HG03196 (cell line): ENCODE data around the gene RPL19.
"Not testable (repeated sequence)": the region's sequence is repeated elsewhere in the genome, so short reads cannot be mapped to it uniquely, and the experiment has no call there.

Source experiments
- ATAC-seq: cut with Tn5 transposase; IDR thresholded peaks from one replicate; pipeline ENCODE4 v1.9.1; 2021; ENCODE audit not compliant: unreplicated experiment

RPL19 gene

DNA sequence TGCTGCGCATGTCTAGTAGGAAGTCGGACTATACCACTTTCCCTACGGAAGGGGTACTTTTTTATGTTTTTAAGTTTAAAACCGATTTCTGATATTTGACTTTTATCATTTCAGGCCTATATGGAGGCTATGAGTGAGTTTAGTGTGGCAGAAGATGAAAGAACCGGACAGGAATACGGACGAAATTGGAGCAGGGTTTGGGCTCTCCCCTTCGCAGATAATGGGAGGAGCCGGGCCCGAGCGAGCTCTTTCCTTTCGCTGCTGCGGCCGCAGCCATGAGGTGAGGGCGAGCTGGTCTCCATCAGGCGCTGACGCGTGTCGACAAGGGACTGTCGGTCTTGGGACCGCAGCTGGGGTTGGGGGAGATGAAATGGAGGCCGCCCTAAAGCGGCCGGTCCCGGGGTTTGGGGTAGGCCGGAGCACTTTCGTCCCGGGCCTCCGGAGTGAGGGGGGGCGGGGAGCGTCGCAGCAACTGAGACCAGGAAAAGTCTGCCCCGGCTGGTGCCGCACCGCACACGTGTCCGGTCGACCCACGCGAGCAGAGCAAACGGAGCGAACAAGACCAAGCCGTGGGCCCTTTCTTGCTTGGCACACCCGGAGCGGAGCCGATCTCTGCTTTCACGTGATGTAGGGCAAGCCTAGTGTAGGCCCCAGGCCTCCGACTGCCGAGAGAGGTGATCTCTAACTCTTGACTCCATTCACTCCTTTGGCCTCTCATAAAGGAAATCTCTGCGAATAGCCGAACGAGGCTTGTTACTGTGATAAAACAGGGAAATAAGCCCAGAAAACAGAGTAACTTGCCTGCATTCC lies at the start of gene RPL19:
Gene RPL19 (plus strand): TSS at position 214 of the 810 bp plus-strand sequence. CDS start 62 bp downstream, at position 276.
- peak; percentile 62 for ATAC-seq

DNA sequence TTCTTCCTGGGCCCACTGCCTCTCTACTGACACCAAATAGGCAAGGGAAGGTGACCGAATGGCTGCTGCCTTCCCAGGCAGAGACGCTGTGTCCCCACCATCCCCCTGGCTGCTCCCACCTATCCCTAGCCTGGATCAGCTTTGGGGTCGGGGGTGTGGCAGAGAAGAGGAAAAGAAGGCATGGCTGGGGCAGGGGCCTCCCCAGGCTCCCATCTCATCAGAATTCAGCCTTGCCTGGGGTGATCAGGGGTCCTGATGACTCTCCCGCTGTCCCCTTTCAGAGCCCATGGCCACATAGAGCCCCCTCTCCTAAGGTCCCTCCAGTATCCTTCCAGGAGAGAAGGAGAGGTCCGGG lies 49.3 kb upstream of the RPL19 start:
- no peak for ATAC-seq

DNA sequence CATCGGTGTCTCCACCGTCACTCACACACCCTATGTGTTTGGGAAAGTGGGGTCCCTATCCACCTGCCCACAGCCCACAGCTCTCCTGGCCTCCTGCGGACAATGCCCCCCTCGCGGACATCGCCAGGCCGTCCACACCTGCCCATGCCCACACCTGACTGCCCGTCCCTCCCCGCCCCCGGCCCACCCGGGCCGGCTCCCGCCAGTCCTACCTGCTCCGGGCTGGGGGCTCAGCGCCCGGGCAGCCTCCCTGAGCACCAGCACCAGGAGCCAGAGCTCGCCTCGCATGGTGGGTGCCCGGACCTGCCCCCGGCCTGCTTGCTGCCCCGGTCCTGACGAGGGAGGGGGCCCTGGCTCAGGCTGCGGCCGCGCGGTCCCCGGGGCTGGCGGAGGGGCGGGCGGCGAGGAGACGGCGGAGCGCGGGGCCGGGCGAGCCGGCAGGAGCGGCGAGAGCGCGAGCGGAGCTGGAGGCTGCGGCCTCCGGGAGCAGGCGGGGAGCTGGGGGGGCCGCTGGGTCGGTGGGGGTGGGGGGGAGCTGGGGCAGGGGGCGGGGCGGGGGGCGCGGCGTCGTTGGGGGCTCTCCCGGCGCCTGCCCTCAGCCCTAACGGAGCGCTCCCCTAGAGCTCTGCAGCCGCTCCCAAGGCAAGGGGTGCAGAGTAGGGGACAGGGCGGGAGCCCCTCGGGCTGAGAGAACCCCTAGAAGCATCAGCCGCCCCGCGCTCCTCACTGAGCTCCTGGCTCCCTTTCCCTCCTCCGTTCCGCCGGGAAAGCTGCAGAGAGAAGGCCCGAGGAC lies 48.7 kb upstream of the RPL19 start, which contains the start of gene PLXDC1:
Gene PLXDC1 (minus strand): TSS at position 488 of the 793 bp plus-strand sequence. CDS start 200 bp downstream, at position 288.
- no peak for ATAC-seq

DNA sequence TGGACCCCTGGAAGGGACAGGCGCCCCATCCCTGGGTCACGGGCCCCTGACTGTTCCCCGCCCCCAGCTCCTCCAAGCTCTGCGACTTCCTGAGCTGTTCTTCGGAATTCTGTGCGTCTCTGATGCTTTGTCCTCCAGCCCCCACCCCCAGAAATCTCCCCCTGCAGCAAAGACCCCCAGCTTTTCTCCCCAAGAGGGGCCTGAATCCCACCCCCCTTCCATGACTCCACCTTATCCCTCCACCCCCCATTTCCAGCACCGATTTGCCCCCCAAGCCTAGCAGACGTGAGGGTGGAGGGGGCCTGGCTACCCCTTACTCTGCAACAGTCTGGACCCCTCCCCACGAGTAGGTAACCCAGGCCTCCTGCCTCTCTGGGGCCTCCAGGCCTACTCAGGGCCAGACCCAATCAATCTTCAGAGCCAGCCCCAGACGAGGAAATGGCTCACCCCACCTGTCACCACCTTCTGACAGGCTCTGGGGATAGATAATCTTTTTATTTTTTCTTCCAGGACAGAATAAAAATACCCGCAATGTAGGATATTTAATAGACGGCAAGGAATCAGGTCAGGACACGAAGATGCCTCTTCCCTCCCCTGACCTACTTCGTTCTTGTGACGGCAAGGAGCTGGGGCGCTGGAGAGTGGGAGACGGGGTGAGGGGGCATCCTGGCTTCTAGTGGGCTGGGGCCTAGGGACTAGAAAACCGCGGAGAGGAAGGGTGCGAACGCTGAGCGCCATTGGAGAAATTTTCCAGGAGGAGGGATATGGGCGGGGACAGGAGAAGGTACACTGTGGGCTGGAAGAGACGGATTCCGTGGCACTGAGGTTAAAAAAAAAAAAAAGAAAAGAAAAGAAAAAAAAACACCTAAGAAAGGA lies 47.9 kb upstream of the RPL19 start:
- ATAC-seq: no peak

DNA sequence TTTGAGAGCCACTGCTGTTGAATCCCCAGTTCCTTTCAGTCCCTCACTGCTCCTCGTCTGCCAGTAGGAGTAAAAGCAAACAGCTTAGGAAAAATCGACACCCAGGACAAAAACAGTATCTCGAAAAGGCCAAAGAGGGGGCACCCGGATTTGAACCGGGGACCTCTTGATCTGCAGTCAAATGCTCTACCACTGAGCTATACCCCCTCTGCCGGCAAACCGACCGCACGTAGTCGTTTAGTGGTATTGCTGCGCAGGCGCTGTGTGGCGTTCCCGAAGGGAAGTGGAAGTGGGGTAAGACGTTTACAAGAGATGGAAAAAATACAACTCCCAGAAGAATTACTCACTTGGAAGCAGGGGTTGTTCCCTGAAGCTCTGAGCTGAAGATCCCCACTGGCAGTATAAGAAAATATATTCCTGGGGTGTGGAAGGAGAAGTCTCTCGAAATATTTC lies 46.5 kb upstream of the RPL19 start:
- ATAC-seq: peak; percentile 47

DNA sequence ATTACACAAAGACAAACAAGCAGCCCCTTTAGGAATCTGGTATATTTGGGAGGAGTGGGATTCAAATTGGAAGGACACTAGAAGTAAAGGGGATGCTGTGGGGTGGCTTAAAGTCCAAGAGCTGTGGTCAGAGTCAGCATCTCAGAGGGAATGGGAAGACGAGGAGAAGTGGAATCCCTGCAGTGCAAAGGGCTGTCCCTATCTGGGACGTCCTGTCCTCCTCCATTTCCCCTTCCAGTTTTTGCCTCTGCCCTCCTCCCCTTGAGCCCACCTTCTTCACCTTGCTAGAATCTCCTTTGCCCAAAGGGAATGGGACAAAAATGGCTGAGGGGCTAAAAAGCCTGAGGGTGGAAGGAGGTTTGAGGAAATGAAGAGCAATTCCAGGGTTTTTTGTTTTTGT lies 44.4 kb upstream of the RPL19 start:
- ATAC-seq: no peak

DNA sequence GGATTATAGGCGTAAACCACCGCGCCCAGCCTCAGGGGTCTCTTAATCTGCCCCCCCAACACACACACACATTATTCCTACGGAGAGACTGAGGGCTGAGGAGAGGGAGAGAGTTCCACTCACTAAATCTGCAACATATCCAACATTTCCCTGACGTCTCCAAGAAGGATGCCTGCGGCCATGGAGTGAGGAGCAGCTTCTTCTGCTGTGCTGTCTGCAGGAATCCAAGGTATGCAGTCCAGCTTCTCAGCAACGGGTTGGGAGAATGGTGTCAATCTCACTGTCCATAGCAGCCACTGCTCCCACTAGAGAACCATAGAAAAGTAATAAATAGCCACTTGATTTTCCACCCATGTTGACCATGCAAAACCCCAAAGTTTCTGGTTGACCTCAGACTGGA lies 43.6 kb upstream of the RPL19 start:
- ATAC-seq: no peak

DNA sequence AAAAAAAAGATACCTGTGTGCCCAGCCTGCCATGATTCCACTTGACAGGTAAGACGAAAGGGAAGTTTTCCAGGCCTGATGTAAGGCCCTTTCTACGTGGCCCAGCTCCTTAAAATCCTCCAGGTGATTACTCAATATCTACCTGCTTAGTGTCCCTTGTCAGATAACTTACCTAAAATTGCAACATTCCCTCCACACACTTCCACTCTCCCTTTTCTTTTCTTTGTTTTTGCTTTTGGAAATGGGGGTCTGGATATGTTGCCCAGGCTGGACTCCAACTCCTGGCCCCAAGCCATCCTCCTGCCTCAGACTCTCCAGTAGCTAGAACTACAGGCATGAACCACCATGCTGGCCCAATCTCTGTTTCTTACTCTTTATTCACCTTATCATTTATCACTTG lies 41.5 kb upstream of the RPL19 start:
- ATAC-seq: no peak

DNA sequence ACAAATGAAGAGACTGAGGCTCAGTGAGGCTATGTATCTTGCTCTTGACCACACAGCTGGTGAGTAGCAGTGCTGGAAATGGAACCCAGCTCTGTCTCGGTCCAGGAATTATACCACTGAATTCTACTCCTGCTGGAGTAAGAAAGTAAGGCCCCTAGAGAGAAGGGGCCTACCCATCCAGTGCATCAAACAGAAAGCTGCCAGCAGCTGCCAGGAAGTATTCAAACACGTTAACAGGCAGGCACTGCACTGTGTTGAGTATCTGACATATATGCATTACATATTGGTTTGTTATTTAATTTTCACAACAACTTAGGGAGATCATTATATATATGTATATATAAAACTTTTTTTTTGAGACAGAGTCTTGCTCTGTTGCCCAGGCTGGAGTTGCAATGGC lies 38.1 kb upstream of the RPL19 start:
- no peak for ATAC-seq

DNA sequence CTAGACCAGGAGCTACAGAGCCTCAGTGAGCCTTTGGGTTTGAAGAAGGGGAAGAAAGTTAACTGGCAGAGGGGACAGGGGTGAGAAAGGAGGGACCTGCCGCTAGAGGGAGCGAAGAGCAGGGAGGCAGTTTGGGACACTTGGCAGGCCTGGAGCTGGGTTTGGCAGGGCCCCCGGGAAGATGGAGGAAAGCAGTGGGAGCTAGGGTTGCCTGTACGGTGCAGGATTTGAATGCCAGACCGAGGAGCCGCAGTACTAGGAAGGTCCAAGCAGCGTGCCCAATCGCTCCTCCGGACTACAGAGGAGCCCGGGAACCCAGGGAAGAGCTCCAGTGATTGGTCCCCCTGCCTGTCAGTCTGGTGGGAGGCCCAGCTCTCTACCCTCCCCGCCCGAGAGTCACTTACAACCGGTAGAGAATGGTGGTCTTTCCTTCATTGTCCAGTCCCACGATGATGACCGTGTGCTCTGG lies 35.4 kb upstream of the RPL19 start:
- ATAC-seq: peak; percentile 77

DNA sequence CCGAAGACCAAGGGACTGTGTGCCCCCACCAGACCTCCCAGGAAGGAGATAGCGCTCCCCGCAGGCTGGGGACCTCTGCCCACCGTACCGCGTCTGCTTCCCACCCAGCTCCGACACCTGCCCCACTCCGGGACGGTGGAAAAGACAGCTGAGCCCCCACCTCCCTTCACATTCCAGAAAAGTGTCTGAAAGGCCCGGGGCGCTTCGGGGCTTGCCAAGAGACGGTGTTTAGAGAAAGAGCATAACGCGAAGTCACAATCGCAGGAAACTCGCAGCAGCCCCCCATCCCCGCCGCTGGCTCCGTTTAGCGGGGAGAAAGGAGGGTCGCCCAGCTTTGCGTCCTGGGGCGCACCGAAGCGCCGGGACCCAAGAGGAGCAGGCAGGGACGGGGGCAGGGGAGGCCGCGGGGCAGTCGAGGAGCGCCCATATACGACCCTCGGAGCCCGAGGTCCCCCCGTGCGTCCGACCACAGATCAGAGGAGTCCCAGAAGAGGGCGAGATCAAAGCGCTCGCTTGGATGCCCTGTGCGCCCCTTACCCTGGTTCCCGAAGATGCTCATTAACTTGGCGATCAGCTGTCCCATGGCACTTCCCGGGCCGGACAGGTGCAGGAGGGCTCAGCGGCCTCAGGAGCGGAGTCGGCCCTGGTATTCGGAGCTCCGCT lies 34.8 kb upstream of the RPL19 start:
- ATAC-seq: no peak

DNA sequence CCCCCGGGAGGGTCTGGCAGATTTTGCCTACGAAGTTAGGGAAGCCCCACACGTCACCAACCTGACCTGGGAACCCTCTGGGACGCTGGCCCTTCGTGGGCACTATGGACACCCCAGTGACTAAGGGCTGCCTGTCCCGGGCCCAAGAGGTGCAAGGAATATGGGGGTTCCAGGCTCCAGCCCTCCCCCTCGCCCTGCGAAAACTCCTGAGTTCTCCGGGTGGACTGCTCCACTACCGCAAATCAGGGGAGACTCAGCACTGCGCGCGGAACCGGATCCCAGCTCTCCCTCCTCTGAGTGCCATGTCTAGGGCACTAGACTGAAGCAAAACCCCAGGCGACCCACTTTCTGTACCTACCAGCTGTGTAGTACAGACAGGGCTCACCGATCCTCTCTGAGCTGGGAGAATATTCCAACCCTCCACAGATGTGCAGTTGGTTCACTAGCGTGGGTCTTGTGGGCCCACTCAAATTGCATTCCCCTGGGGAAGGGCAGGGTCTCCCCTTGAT lies 34.2 kb upstream of the RPL19 start, which contains the start of gene ARL5C:
Gene ARL5C (minus strand): TSS at position 321 of the 509 bp plus-strand sequence. CDS start 401 bp downstream, outside the sequence.
- ATAC-seq: no peak

DNA sequence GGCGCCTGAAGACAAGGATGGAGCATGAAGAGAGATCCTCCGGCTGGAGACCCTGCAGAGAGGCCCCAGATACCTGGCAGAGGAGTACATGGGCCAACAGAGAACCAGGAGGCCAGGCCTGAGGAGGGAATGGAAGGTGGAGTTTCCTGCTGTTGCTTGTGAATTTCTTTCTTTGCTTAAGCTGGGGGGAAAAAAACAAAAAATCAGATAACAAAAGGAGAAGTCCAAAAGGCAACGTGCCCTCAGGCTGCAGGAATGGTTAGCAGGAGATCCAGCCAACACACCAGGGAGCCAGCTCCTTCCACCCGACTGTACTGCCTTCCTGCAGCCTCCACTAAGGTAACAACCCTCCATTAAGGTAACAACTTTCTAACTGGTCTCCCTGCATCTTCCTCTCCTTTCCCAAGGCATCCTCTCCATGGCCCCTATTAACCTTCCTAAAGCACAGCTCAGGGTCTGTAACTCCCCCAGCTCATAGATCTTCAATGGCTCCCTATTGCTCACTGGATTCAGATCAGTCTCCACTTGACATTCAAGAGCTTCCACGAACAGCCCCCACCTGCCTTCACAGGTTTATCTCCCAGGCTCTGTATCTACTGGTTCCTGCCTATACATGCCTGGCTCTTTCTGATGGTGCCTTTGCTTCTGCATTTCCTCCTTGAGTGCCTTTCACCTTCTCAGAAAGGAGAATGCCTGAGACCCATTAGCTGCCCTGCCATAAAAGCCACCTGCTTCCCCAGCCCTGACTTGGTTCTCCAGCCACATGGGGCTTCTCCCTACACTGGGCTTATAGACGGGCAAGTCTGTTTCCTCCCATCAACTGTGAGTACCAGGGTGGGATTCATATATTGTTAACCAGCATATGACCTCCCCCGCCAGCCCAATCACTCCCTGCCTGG lies 33.4 kb upstream of the RPL19 start:
- no peak for ATAC-seq

DNA sequence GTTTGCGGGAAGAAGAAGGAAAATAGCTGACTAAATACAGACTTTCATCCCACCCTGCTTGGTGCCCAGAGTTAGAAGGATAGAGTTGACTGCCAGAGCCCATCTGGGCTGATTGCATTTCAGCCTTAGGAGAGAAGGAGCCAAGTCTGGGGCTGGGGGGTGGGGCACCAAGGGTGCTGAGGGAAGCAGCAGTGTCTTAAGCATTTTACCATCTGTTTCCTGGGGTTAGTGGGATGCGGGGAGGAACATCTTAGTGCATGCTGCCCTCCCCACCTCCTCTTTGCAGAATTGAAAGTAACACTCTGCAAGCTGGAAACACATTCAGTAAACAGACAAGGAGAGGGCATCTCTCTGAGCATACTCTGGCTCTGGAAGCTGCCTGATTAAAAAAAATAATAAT lies 32.6 kb upstream of the RPL19 start:
- ATAC-seq: no peak

DNA sequence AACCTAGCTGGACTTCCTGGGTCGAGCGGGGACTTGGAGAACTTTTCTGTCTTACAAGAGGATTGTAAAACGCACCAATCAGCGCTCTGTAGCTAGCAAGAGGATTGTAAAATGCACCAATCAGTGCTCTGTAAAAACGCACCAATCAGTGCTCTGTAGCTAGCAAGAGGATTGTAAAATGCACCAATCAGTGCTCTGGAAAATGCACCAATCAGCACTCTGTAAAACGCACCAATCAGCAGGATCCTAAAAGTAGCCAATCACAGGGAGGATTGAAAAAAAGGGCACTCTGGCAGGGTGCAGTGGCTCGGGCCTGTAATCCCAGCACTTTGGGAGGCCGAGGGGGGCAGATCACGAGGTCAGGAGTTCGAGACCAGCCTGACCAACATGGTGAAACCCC lies 31.6 kb upstream of the RPL19 start:
- ATAC-seq: not testable (repeated sequence)

DNA sequence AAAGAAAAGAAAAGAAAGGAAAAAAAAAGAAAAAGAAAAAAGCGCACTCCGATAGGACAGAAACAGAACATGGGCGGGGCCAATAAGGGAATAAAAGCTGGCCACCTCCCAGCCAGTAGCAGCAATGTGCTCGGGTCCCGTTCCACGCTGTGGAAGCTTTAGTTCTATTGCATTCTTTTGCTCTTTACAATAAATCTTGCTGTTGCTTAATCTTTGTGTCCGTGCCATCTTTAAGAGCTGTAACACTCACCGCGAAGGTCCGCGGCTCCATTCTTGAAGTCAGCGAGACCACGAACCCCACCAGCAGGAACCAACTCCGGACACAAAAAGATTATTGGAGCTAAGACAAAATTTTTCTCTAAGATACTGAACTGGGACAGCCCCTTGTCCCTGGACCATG lies 31.0 kb upstream of the RPL19 start:
- ATAC-seq: no peak

DNA sequence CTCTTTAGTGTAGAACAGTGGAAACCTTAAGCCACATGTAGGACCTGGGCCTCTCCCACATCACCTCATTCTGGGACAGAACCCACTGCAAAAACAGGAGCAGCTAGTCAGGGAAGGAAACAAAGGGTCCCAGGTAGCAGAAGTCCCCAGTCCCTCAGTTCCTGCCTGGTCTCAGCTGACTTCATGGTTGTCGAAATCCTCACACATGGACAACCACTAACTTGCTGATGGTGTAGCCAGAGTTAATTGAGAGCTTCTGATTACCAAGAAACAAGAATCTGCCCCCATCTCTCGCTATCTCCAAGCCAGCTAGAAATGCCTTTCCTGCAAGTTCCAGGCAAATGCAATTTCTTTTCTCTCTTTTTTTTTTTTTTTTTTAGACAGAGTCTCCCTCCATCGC lies 30.6 kb upstream of the RPL19 start:
- no peak for ATAC-seq

DNA sequence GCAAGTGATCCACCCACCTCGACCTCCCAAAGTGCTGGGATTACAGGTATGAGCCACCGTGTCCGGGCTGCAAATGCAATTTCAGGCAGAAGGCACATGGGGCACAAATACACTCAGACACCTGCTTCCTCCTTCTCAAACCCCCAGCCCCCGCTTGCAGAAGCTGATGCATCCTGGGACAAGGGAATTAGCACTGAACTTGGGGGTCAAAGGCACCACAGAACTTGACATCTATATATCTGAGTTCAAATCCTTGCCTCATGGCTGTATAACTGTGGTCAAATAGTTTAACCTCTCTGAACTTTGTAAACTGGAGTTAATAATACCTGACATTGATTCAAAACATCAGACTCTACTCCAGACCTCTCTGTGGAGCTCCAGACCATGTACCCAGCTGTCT lies 30.0 kb upstream of the RPL19 start:
- no peak for ATAC-seq

DNA sequence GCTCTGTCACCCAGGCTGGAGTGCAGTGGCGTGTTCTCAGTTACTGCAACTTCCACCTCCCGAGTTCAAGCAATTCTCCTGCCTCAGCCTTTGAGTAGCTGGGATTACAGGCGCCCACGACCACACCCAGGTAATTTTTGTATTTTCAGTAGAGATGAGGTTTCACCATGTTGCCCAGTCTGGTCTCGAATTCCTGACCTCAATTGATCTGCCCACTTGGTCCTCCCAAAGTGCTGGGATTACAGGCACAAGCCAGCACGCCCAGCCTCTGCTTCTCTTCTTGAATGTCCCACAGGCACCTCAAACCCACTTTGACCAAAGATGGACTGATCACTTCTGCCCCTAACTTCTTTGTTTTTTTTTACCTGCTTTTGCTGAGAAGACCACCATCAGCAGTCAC lies 29.5 kb upstream of the RPL19 start:
- no peak for ATAC-seq
